Left kidney (tissue), 2 donors: ENCODE measurements around the gene TAP1. TPM values are rescaled to one million over a fixed set of nuclear protein-coding genes. Genes with fewer than 3 reads are reported as not detected.

Source experiments
- DNase-seq: peaks from one replicate; pipeline ENCODE4 v3.0.0-alpha.2; 2013
- polyA plus RNA-seq: library from polyadenylated mRNA; unstranded; fragments of 120-200 nt; gene quantifications from one replicate; pipeline ENCODE4 v1.2.1, GENCODE V29; 2013; ENCODE audit not compliant: insufficient read length

The TAP1 gene
- polyA plus RNA-seq, 1 donor, result 7.7 TPM

DNA sequence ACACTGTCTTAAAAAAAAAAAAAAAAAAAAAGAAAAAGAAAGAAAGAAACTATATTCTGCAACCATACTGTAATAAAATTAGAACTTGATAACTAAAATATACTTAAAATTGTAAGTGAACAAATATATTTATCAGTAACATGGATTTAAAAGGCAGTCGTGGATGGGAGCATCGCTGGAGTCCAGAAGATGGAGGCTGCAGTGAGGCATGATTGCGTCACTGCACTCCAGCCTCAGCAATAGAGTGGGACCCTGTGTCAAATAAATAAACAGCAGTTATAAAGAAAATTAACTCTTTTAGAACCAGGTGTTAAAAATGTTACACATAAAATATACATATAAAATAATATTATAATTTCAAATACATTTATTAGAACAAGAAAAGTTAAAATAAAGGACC, 9.2 kb upstream of the TAP1 start:
- no peak for DNase-seq

DNA sequence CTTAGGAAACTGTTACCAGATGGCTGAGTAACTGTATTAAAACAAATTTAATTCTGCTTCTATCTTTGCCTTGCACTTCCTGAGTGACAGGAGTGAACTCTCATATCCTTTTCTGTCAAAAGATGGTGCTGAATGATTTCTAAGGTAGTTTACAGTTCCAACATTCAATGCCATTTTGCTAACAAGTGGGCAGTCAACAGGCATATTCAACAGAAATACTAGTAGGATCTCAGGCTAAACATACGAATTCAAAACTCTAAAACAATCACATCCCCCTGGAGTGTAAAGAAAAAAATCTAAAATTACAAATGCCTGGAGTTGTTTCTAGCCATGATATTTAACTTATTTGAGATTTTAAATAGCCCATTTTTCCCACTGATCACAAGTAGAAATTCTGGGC, 7.2 kb upstream of the TAP1 start:
- DNase-seq, result no peak

DNA sequence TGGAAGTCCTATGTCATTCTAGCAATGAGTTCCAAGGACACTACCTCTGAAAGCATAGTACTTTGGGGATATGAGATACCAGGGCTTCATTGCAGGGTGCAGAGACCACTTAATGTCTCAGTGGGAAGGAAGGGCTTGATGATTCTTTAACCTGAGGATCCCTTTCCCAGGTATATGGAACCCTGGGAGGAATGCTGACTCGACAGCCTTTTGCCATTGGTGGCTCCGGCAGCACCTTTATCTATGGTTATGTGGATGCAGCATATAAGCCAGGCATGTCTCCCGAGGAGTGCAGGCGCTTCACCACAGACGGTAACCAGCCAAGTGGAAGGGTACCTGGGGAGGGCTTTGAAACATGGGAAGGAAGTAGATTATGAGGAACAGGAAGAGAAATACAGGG, 4.7 kb upstream of the TAP1 start:
- DNase-seq, result no peak

DNA sequence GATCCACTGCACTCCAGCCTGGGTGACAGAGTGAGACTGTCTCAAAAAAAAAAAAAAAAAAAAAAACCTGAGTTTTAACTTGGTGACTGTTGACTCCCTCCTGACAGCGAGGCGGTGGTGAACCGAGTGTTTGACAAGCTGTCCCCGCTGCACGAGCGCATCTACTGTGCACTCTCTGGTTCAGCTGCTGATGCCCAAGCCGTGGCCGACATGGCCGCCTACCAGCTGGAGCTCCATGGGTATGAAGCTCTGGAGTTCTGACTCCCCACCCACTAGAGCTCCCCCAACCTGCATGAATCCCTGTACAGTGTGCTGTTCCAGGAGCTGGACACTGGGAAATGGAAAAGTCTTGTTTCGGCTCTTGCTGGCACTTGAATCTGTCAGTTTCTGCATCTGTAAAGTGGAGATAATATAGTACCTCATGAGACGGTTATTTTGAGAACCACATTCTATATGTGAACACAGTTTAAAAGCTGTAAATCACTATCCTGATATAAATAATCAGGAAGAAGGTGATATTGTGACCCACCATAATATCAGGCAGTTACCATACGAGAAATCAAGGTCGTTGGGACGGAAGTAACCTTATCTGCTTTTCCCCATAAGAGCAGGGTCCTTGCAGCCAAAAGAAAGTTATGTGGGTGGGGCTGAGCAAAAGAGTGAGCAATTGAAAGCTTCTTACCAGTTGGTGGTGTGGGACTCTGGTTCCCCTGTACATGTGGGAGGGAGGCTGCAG, 3.8 kb upstream of the TAP1 start:
- no peak for DNase-seq

DNA sequence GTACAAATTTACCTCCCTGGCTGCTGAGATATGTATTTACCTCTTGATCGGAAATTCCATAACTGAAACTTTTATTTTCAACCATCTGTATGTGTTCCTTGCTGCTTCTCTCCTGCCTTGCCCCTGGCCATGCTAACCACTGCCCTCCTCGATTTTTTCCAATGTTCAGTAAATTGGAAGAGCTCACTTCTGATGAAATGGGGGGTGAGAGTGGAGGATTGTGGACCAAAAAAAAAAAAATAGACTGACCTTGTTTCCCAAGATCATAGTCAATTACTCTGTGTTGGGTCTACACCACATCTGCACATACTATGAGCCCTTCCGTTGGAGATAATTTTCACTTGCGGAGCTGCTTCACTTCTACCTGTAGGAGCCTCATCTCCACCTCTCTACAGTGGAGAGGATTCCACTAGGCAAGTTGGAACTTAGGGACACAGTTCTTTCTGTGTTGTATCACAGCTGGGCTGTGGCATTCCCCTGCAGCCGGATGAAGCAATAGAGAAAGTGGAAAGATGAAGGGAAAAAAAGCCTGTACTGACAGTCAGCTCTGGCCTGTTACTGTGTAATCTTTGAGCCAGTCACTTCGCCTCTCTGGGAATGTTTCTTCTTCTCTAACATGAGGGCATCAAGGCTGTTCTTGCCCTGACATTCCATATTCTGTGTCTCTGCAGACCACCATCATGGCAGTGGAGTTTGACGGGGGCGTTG, 2.1 kb upstream of the TAP1 start:
- no peak for DNase-seq

DNA sequence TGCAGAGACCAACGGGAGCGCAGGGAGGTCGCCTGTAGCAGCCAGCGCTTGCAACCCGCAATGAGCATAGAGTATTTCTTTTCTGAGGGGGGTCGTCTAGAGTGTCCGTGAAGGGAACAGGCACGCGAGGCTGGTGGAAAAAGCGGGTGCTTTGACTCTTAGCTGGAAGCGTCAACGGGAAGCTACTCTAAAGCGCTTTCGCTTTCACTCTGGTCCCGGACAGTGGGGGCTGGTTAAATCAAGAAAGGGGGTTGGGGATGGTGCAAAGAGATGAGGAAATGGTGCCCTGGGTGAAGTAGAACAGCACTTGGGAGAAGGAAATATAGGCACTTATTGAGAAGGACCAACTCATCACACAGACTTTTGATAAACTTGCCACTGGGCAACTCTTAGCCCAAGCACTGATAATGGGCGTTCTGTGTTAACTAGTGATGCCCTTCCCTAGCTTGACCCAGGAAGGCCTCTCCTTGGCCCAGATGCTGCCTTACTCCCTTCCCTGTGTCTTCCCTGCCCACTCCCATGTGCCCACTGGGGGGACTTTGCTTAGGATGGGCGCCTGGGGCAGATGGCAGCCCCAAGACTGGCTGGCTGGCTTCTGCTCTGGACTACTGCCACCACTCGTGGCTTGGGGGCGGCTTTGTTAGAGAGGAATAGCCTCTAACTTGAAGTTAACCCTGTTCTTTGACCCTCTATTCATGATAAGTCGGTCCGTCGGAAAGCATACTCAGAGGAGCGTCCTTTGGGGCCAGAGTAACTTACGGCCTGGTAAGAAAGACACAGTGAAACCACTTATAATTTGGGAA, 1.1 kb upstream of the TAP1 start:
- DNase-seq, result no peak

DNA sequence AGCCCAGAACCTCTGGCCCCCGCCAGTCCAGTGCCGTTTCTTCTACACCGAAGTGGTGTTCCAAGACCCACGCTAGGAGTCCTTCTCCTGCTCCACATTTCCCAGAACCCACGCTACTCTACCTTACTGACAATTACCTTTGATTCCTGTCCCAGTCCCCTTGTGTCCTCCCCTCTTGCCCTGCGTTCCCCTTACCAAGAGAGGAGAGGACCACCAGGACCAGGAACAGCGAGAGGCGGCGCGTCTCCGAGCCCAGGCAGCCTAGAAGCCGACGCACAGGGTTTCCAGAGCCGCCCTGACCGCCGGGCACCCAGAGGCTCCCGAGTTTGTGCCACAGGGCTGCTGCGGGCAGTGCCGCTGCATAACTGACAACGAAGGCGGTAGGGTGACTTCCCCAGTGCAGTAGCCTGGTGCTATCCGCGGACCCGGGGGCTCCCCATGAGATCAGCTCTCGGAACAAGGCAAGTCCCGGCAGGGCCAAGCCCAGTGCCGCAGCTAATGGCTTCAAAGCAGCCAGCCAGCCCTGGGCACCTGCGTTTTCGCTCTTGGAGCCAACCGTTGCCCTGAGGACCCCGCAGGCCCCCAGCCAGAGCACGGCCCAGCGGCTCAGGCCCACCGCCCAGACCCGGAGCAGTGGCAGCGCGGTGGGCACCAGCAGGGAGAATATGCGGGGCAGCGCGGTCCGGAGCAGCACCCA, 512 bp downstream of the TAP1 start:
- peak; percentile 17 for DNase-seq

DNA sequence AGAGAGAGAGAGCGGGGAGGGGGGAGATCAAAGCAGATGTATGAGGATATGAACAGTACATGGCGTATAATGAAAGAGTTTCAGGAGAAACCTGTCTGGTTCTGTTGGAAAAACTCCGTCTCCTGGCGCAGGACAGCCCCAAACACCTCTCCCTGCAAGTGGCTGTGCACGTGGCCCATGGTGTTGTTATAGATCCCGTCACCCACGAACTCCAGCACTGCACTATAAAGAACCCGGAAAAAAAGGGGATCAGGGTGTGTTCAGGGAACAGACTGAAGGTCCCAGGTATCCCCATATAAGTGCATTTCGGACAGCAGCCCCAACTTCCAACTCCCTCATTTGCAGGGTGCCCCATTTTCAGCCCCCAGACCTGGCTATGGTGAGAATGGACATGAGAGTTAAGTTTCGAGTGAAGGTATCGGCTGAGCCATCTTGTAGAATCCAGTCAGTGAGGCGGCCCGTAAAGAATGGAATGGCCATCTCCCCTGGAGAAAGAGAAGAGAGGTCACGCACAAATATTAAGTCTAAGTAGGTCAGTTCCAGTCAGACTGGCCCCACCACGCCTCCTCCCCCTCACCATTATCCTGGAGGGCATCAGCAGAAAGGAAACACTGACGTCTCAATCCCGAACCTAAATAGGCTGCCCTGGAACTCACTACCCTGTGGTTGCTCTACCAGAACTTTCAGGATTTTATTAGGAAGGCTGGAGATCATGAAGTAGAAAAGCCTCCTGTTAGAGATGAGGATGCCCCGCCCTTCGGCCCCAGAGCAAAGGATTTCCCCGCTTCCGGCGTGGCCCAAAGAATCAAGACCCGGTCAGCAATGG, 1.3 kb downstream of the TAP1 start:
- DNase-seq, result no peak

DNA sequence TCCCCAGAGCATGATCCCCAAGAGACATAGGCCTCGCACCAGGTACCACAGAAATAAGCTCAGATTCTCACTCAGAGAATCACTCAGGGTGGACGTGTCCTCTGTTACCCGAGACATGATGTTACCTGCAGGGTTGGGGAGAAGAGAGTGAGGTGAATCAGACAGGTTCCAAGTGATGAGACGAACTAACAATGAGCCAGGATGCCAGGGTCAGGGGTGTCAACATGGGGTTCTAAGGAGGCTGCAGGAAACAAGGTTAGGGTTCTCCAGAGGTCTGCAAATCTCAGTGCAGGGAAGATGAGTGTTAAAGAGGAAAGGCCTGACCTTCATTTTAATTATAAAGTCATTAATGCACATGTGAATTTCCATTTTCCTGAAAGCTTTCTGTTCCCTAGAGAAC, 2.5 kb downstream of the TAP1 start:
- DNase-seq, result no peak

DNA sequence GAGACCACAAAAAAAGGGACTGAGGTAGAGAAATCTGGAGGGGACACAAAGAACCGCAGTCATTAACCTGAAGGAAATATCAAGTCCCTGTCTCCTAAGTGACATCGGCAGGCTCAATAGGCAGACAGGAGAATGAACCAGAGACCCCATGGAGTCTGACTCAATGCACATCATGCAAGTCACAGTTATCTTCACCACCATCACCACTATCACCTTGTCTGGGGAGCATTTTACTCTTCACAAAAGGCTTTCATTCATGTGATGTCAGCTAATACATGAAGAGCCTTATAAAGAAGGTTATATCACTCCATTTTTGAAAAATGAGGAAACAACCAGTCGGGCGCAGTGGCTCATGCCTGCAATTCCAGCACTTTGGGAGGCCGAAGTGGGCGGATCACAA, 4.4 kb downstream of the TAP1 start:
- DNase-seq, result no peak

DNA sequence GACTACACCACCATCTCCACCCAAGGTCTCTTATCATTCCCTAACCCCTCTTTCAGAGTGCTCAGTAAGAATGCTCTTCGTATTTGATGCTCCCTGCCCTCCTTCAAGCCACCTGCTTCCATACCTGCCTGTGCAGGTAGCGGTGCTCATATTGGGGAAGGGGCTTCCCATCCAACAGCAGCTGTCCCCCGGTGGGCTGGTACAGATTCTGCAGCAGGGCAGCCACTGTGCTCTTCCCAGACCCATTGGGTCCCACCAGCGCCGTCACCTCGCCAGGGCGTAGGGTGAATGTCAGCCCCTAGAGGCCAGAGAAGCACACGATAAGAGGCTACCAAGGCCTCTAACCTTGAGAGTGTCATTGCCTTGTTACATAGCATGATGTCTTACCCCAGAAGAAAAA, 5.7 kb downstream of the TAP1 start:
- DNase-seq, result no peak

DNA sequence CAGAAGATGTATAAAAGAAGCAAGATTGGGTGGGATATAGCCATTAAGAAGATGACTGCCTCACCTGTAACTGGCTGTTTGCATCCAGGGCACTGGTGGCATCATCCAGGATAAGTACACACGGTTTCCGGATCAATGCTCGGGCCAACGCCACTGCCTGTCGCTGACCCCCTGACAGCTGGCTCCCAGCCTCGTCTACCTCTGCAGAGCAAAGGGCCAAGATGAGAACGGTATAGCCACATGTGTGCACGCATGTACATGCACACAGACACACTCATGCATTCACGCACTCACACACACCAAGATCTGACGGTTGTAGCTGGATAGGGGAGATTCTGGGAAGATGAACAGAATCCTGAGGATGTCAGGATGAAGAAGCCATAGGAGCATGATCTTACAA, 6.5 kb downstream of the TAP1 start:
- no peak for DNase-seq

DNA sequence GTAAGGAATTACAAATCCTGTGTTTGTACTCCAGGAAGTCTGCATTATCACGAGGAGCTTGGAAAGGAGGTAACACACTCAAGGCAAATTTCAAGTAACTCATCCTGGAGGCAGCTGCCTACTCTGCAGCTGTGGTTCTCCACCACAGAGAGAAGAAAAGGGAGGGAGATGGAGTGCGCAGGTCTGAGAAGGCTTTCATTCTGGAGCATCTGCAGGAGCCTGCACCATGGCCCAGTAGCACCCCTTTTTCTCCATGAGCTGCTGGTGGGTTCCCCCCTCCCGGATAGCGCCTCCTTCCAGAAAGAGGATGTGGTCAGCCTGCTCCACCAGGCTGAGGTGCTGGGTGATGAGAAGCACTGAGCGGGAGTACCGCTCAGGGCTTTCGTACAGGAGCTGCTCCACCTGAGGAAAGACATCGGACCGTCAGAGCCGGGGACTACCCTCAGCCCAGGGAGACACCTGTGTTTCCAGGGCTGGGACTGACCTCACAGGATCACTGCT, 8.1 kb downstream of the TAP1 start:
- no peak for DNase-seq

DNA sequence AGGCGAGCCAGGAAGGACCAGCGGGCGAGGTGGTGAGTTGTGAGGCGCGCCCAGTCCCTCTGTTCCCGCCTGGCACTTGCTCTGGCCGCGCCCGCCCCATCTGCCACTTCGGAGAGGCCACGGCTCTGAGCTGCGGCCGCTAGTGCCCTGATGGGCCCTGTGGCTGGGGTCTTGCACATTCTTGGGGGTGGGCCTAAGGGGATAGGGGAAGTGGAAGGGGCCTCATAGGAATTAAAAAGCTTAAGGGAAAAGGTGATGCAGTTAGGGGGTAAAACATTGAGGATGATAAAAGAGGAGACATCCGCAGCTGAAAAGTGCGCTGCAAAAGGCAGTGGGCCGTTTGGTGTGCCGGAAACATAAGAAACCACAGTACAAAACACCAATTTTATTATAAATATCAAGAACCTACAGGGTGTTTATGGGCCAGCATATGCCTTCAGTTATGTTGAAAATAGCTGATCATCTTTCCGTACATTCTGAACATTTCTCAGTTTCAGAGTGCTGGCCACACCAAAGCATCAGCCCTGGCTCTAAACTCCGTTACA, 8.6 kb downstream of the TAP1 start:
- DNase-seq, result no peak

DNA sequence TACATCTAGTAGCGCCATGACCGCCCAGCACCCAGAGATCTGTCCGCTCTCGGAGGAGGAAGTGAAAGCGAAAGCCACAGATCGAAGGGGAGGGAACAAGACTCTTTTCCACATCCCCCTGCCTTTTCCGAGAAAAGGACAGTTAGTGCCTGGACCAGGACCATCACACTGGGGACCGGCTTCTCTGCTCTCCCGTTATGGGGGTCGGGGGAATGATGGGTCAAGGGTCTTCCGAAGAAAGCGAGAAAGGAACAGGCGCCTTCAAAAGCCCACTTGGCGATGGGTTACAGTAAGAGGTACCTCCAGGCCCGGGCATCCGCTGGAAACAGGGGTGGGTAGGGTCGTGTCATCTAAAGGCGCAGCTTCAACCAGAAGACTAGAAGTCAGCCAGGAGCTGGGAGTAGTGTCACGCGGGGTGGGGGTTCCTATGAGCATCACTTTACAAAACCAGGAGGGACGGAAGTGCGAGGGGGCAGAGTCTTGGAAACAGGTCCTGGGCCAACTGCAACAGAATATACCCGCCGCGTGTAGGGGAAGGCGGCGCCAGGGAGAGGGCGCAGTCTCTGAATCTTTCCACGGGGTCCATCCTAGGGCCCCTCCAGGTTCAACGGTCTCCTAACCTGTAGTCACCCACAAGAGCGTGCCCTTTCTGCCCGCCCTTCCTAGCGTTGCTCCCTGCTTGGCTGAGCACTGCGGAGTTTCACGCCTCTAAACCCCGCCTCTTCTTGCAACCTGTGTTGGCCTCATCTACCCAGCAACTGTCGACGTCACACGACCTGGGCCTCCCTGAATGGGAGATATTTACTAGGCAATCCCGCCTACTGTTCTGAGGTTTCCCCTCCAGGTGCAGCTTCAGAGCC, 9.3 kb downstream of the TAP1 start, which contains the start of gene PSMB8:
PSMB8 (minus strand) TSS at position 69 of the 860 bp plus-strand sequence; CDS start at position 18, 51 bp downstream.
- DNase-seq, result peak; percentile 93

DNA sequence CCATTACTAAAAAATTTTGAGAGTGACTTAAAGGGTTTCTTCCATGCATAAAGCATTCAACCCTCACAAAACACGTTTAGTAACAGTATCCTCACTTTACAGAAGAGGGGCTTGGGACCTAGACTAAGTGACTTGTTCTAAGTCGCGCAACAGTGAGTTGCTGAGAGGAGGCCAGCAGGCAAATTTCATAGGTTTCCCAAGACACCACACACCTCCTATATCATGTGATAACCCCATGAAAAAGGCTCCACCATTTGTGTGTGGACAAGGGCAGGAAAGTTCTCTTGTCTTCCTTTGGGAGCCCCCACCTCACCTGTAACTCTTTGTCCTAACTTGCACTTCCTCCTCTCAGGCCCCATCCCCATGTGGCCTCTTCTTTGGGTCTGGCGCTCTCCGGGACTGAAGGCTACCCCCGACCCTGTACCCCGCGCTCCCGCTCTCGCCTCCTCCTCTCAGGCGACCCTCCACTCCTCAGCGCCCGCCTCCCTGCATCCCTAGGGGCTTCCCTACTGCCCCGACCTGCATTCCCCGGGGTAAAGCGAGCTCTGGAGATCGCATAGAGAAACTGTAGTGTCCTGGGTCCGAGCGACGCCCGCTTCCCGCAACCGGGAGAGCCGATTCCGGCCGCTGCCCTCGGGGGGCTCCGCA, 10.0 kb downstream of the TAP1 start:
- no peak for DNase-seq

DNA sequence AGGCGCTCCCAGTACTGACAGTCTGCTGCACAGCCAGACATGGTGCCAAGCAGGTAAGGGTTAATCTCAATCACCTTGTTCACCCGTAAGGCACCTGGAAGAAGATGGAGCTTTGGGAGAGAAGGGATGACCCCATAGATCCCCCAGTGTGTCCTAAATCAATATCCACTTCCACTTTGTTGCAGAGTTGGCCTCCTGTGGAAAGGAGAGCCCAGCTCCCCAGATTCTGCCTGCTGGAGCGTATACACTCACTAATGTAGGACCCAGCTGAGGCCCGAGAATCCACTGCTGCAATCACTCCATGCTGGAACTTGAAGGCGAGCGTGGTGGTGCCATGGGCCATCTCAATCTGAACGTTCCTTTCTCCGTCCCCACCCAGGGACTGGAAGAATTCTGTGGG, 10.8 kb downstream of the TAP1 start:
- DNase-seq, result no peak

DNA sequence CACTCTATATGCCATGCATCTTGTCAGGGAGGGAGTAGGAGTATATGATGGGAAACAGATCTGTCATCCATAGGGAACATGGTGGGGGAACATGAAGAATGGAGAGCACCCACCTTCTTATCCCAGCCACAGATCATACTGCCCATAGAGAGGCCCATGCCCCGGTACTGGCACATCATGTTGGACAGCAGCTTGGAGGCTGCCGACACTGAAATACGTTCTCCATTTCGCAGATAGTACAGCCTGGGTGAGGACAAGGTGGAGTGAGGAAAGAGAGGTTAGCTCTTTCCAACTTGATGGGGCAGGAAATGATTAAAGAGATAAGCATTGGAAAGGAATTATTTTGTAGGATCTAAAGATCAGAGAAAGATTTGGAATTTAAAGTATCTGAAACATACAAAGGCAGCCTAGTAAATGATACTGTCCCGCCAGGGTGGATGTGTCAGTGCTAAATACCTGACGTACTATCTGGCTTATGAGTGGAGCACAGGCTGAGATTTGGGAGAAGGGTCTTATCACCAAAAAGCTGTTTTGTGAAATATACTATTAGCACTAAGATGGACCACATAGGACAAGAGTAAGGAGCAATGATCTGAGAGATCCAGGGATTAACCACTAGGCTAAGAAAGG, 11.4 kb downstream of the TAP1 start:
- no peak for DNase-seq
